ENCODE measurements around the gene ZFYVE19. TPM values are rescaled to one million over a fixed set of nuclear protein-coding genes. Genes with fewer than 3 reads are reported as not detected.

Gene ZFYVE19
- total RNA-seq, 2 experiments from 2014 or later: 28.2 TPM

DNA sequence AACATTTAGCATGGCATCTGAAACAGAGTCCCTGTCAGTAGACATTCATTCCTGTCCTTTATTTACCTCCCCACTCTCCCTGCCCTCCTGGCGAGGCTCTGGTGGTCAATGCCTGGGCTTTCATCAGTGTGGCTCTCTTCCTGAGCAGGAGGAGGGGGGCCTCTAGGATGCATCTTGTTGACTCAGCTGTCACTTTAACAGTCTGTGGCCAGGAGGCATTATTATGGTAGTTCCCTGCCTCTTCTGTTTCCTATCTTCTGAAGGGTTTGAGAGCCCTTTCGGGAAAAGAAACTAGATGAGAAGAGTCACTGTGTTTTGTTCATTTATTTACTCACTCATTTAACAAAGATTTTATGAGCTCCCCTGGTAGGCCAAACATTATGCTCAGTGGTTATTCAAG lies 24.0 kb downstream of the ZFYVE19 start:
- H3K4me3 Mint-ChIP-seq: no peak overlapping the region
- no peaks in the 10 kb centered on the region for H3K9me3 Mint-ChIP-seq (ENCODE audit: low read depth)
- H3K36me3 Mint-ChIP-seq: no peaks in the 10 kb centered on the region
- no peak overlapping the region for H3K27ac Mint-ChIP-seq
- peaks cover 8% of the 10 kb centered on the region for H3K27me3 Mint-ChIP-seq
- no peak for ATAC-seq
- no peak for DNase-seq
- H3K4me1 Mint-ChIP-seq: no peaks in the 10 kb centered on the region
- CTCF ChIA-PET: no interaction called here

- no peaks in the 10 kb centered on the region for H3K4me1 Mint-ChIP-seq
- ATAC-seq: no peak
- H3K27ac Mint-ChIP-seq: no peak overlapping the region
- CTCF ChIA-PET: interaction anchor here (1.0 kb wide), 1 partner anchor 27 kb away, joined by 3 read pairs; no protein-coding TSS in a partner anchor
- peaks cover 3% of the 10 kb centered on the region for H3K27me3 Mint-ChIP-seq
- H3K36me3 Mint-ChIP-seq: no peaks in the 10 kb centered on the region
- no peaks in the 10 kb centered on the region for H3K9me3 Mint-ChIP-seq (ENCODE audit: low read depth)
- no peak for DNase-seq
- H3K4me3 Mint-ChIP-seq: no peak overlapping the region
Observed at GRCh38 chr15:40831861-40832260, 25.0 kb downstream of the ZFYVE19 start.

- no peaks in the 10 kb centered on the region for H3K9me3 Mint-ChIP-seq (ENCODE audit: low read depth)
- H3K36me3 Mint-ChIP-seq: no peaks in the 10 kb centered on the region
- CTCF ChIA-PET: interaction anchor here (0.9 to 1.0 kb wide), 2 partner anchors 25 to 26 kb away, joined by 3 read pairs; no protein-coding TSS in a partner anchor
- H3K4me3 Mint-ChIP-seq: no peak overlapping the region
- peaks cover 3% of the 10 kb centered on the region for H3K27me3 Mint-ChIP-seq
- no peak for DNase-seq
- H3K4me1 Mint-ChIP-seq: no peaks in the 10 kb centered on the region
- no peak for ATAC-seq
- no peak overlapping the region for H3K27ac Mint-ChIP-seq
Observed at GRCh38 chr15:40832903-40833302, 26.0 kb downstream of the ZFYVE19 start.

- ATAC-seq (no peak), DNase-seq (no peak)
- Mint-ChIP-seq H3K9me3 (ENCODE audit: low read depth) (no peaks in the 10 kb centered on the region), H3K27me3 (no peaks in the 10 kb centered on the region), H3K27ac (no peak overlapping the region), H3K36me3 (no peaks in the 10 kb centered on the region), H3K4me3 (no peak overlapping the region), H3K4me1 (no peaks in the 10 kb centered on the region)
- CTCF ChIA-PET: interaction anchor here (0.6 to 0.9 kb wide), 3 partner anchors 8 to 23 kb away, joined by 3 to 4 read pairs (median 4); partner anchors contain the start of gene SPINT1
Observed at GRCh38 chr15:40836020-40836419, 29.1 kb downstream of the ZFYVE19 start.

DNA sequence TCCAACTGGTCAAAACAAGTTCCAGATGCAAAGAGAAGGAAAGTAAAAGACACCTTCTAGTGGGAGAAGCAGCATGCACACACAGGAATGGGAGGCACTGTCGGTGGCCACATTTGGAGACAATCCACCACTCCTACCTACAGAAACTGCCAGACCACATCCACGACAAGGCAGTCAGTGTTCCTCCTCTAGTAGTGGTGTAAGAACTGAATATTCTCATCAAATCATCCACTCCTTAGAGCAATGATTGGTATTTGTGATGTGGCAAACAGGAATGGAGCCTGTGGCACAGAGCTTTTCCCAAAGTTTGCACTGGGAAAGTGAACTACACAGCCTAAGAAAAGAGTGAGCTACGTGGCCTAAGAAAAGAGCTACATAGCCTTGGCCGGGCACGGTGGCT lies 31.9 kb downstream of the ZFYVE19 start:
- CTCF ChIA-PET: interaction anchor here (0.9 kb wide), 1 partner anchor 54 kb away, joined by 3 read pairs; no protein-coding TSS in a partner anchor
- no peak for DNase-seq
- H3K27ac Mint-ChIP-seq: no peak overlapping the region

DNA sequence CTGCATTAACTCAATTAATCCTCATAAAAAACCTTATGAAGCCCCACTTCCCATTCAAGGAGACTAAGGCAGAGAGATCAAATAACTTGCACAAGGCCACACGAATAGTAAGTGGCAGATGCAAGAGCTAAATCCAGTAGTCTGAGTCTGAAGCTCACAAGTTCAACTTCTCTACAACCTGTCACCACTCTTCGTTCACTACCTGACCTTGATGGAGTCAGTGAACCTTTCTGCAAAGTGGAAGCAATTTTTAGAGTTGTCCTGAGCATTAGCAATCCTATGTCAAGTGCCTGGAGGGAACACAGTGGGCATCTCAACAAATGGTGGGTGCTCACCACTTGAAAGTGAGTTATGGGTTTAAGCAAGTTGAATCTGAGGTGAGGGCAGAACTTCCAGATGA lies 34.9 kb downstream of the ZFYVE19 start:
- no peak overlapping the region for H3K27ac Mint-ChIP-seq
- H3K36me3 Mint-ChIP-seq: no peaks in the 10 kb centered on the region
- CTCF ChIA-PET: interaction anchor here (1.0 to 4.0 kb wide), 2 partner anchors 16 to 50 kb away, joined by 3 to 37 read pairs; no protein-coding TSS in a partner anchor
- no peak overlapping the region for H3K4me3 Mint-ChIP-seq
- H3K27me3 Mint-ChIP-seq: peaks cover 22% of the 10 kb centered on the region
- H3K4me1 Mint-ChIP-seq: peaks cover 16% of the 10 kb centered on the region
- H3K9me3 Mint-ChIP-seq (ENCODE audit: low read depth): no peaks in the 10 kb centered on the region
- ATAC-seq (no peak), DNase-seq (no peak)

More for the DNA sequence above, 31.9 kb downstream of the ZFYVE19 start:
- Mint-ChIP-seq H3K36me3 (no peaks in the 10 kb centered on the region), H3K4me3 (no peak overlapping the region), H3K27me3 (peaks cover 15% of the 10 kb centered on the region), H3K4me1 (peaks cover 4% of the 10 kb centered on the region), H3K9me3 (ENCODE audit: low read depth) (no peaks in the 10 kb centered on the region)
- no peak for ATAC-seq

DNA sequence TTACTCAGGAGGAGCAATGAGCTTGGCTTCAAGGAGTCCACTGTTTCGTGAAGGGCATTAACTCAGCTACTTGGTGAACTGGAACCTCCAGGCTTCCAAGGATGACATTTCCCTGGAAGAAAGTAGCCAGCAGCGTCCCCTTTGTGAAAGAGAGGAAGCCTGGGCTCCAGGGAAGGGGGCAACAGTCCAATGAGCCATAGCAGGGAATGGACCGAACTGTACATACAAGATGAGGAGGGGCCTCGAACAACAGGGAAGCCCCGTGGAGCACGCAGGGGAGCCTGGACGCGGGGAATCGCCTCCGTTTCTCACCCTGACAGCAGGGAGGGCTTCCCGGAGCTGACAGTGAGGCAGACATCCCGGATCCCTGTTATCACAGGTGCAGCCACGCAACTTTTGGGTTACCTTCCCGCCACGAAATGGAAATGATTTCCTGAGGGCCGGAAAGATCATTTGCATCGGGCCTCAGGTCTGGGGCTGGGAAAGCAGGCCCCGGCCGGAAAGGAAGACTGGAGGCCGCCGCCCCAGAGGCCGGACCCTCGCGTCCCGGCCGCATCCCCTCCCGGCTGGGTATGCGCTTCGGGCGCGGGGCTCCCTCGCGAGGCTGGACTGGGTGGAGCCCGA lies 36.5 kb downstream of the ZFYVE19 start:
- Mint-ChIP-seq H3K27ac (no peak overlapping the region), H3K27me3 (peaks cover 22% of the 10 kb centered on the region), H3K4me1 (peaks cover 25% of the 10 kb centered on the region), H3K9me3 (ENCODE audit: low read depth) (no peaks in the 10 kb centered on the region), H3K4me3 (peak overlapping the region; percentile 59), H3K36me3 (no peaks in the 10 kb centered on the region)
- DNase-seq (no peak), ATAC-seq (no peak)
- CTCF ChIA-PET: interaction anchor here (0.7 to 4.0 kb wide), 6 partner anchors 8 to 51 kb away, joined by 3 to 37 read pairs (median 4); partner anchors contain the start of gene VPS18

DNA sequence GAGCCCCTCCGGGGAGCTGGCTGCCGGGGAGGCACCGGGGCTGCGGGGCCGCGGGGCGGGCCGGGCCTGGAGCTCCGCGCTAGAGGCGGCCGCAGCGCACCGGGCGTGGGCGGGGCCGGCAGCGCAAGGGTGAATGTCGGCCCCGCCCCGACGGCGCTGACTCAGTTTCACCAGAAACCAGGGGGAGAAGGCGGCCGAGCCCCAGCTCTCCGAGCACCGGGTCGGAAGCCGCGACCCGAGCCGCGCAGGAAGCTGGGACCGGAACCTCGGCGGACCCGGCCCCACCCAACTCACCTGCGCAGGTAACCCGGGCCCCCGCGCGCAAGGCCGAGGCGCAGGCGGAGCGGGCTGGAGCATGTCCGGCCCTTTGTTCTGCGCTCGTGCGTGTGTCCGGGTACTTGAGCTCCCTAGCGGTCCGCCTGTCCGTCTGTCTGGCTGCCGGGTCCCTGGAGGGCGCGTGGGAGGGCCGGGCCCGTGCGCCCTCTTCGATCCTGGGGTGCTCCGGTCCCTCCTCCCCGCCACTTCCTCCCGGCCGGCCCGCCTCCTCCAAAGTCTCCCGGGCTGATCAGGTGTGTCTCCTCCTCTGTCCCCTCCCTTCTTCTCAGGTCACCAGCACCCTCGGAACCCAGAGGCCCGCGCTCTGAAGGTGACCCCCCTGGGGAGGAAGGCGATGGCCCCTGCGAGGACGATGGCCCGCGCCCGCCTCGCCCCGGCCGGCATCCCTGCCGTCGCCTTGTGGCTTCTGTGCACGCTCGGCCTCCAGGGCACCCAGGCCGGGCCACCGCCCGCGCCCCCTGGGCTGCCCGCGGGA lies 37.2 kb downstream of the ZFYVE19 start, which contains the start of gene SPINT1:
SPINT1 (plus strand) TSS at position 164 of the 811 bp plus-strand sequence; CDS start at position 671, 507 bp downstream.
- H3K27me3 Mint-ChIP-seq: peaks cover 22% of the 10 kb centered on the region
- DNase-seq: peak; percentile 54

DNA sequence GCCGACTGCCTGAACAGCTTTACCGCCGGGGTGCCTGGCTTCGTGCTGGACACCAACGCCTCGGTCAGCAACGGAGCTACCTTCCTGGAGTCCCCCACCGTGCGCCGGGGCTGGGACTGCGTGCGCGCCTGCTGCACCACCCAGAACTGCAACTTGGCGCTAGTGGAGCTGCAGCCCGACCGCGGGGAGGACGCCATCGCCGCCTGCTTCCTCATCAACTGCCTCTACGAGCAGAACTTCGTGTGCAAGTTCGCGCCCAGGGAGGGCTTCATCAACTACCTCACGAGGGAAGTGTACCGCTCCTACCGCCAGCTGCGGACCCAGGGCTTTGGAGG lies 37.8 kb downstream of the ZFYVE19 start:
- Mint-ChIP-seq H3K27me3 (peaks cover 22% of the 10 kb centered on the region), H3K27ac (no peak overlapping the region), H3K36me3 (no peaks in the 10 kb centered on the region), H3K4me1 (peaks cover 25% of the 10 kb centered on the region), H3K4me3 (peak overlapping the region; percentile 78), H3K9me3 (ENCODE audit: low read depth) (no peaks in the 10 kb centered on the region)
- ATAC-seq (peak; percentile 68), DNase-seq (peak; percentile 59)
- CTCF ChIA-PET: interaction anchor here (0.7 to 4.0 kb wide), 7 partner anchors 9 to 142 kb away, joined by 3 to 37 read pairs (median 4); partner anchors contain the start of gene VPS18

More for the DNA sequence above, 37.2 kb downstream of the ZFYVE19 start, which contains the start of gene SPINT1:
- CTCF ChIA-PET: interaction anchor here (0.7 to 4.0 kb wide), 6 partner anchors 9 to 141 kb away, joined by 3 to 37 read pairs (median 4); partner anchors contain the start of gene VPS18
- peak within 1 kb of the TSS; percentile 78 for H3K4me3 Mint-ChIP-seq
- H3K27ac Mint-ChIP-seq: no peak within 1 kb of the TSS
- H3K9me3 Mint-ChIP-seq (ENCODE audit: low read depth): no peaks in the 10 kb centered on the region
- peaks cover 25% of the 10 kb centered on the region for H3K4me1 Mint-ChIP-seq
- ATAC-seq: peak; percentile 72
- H3K36me3 Mint-ChIP-seq: no peaks in the 10 kb centered on the region

- H3K4me3 Mint-ChIP-seq: peak overlapping the region; percentile 78
- H3K36me3 Mint-ChIP-seq: no peaks in the 10 kb centered on the region
- no peaks in the 10 kb centered on the region for H3K9me3 Mint-ChIP-seq (ENCODE audit: low read depth)
- ATAC-seq (no peak), DNase-seq (no peak)
- H3K27me3 Mint-ChIP-seq: peaks cover 22% of the 10 kb centered on the region
- H3K4me1 Mint-ChIP-seq: peaks cover 25% of the 10 kb centered on the region
- no peak overlapping the region for H3K27ac Mint-ChIP-seq
- CTCF ChIA-PET: interaction anchor here (1.0 to 4.0 kb wide), 5 partner anchors 10 to 49 kb away, joined by 3 to 37 read pairs (median 5); partner anchors contain the start of gene VPS18
Observed at GRCh38 chr15:40845036-40845435, 38.1 kb downstream of the ZFYVE19 start.

GRCh38 chr15:40845511-40846284 lies 38.8 kb downstream of the ZFYVE19 start:
- CTCF ChIA-PET: interaction anchor here (0.5 to 4.0 kb wide), 5 partner anchors 12 to 49 kb away, joined by 3 to 37 read pairs (median 11); partner anchors contain the start of gene VPS18
- ATAC-seq (no peak), DNase-seq (no peak)
- Mint-ChIP-seq H3K9me3 (ENCODE audit: low read depth) (no peaks in the 10 kb centered on the region), H3K27me3 (peaks cover 22% of the 10 kb centered on the region), H3K36me3 (no peaks in the 10 kb centered on the region), H3K4me3 (peak overlapping the region; percentile 1), H3K4me1 (peaks cover 25% of the 10 kb centered on the region), H3K27ac (no peak overlapping the region)

- CTCF ChIA-PET: interaction anchor here (1.7 to 2.9 kb wide), 2 partner anchors 11 to 45 kb away, joined by 5 to 33 read pairs; no protein-coding TSS in a partner anchor
- DNase-seq (no peak), ATAC-seq (no peak)
- Mint-ChIP-seq H3K4me1 (peaks cover 25% of the 10 kb centered on the region), H3K36me3 (no peaks in the 10 kb centered on the region), H3K4me3 (no peak overlapping the region), H3K27me3 (peaks cover 21% of the 10 kb centered on the region), H3K9me3 (ENCODE audit: low read depth) (no peaks in the 10 kb centered on the region), H3K27ac (no peak overlapping the region)
Observed at GRCh38 chr15:40846841-40847222, 39.9 kb downstream of the ZFYVE19 start.

Measured in activated CD8-positive, alpha-beta memory T cell treated with anti-CD3 and anti-CD28 coated beads, Interleukin-2, amount 10 ng/mL, durations not matched to agents 7 days and 5 days (primary cell).